DMS153 (cell line): ENCODE results near the gene CNOT6.
"Not testable (repeated sequence)": the region's sequence is repeated elsewhere in the genome, so short reads cannot be mapped to it uniquely, and the experiment has no call there.

Experiments
- DNase-seq: peaks from one replicate; lab custom pipeline; 2025; lab: John Stamatoyannopoulos, UW

The CNOT6 gene

GRCh38 chr5:180519098-180519497 lies 24.9 kb downstream of the CNOT6 start:
- no peak for DNase-seq

DNA sequence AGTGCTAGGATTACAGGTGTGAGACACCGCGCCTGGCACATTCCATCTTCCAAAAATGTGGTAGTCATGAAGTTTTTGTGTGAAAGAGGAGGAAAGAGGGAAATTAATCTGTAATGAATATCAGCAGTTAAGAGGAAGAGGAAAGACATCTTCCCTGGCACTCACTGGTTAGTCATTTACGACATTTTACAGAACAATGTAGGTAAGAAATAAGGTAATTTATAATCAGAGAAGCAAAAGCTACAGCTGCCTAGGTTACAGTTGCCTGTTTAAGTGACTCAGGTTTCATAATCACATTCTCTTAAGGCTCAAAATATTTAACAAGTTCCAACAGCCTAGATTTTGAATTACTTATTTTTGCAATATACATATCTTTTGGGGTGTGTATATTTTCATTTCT lies 26.9 kb downstream of the CNOT6 start:
- no peak for DNase-seq

- DNase-seq, result no peak
These were observed 27.4 kb downstream of the CNOT6 start for GRCh38 chr5:180521591-180521990.

- no peak for DNase-seq
These were observed 28.2 kb downstream of the CNOT6 start for GRCh38 chr5:180522330-180522729.

DNA sequence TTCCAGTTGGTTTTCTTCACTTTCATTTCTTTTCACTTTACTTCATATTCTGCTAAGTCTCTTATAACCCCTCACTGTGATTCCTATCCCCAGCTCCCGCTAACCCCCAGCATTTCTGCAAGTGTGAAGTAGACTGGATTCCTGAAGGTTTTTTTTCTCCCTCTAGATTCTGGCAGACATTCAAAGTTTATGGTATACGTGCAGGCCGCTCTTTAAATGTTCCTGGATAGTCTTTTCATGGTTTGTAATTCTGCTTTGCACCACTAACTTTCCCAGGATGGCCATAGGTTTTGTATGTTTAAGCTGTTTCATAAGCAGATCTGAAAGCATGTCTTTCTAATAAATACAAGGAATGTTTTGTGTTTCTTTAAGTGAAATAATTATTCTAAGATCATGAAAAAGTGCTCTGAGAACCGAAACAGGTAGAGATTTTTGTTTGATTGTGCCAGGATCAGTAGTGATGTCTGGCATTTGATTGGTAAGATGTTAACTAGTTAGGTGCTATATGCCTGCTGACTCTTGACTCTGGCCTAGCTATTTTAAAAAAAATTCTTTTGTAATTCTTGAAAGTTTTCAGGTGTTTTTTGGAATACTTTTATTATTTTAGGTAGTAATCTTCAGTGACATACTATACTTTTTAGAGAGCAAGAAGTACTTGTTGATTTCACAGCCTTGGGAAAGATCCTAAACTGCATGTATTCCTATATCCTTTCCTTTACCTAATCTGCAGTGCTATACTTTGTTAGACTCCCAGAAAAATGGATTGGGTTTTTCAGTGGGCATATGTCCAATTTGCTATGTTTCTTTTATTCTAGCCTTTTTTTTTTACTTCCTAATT lies 29.7 kb downstream of the CNOT6 start:
- no peak for DNase-seq

DNA sequence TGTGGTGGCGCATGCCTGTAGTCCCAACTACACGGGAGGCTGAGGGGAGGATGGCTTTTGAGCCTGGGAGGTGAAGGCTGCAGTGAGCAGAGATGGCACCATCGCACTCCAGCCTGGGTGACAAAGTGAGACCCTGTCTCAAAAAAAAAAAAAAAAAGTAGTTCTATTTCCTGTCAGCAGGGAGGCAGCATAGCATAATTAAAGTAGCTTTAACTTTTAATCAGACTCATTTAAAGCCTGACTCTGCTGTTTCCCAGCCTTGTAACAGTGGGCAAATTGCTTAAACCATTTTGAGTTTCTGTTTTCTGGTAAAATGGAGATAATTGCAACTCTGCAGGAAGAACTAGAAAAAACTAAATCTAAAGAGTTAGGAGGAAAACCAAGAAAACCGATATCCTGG lies 31.2 kb downstream of the CNOT6 start:
- no peak for DNase-seq

DNA sequence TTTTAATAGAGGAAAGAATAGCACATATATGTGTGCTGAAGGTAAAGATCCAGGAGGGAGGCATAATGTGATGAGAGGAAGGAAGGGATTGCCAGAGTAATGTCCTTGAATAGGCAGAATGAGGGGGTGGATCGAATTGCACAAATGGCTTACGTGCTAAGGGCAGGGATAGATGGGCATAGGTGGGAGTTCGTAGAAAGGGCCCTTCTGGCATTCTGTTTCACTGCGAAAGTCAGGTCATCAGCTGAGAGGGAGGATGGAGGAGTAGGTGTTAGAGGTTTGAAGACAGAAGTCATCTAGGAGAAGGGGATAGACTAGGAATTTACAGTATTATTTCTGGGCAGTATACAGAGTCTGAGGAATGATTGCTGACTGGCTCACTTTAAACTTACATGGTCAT lies 32.1 kb downstream of the CNOT6 start:
- no peak for DNase-seq

- no peak for DNase-seq
These were observed 33.5 kb downstream of the CNOT6 start for GRCh38 chr5:180527659-180528058.

- not testable (repeated sequence) for DNase-seq
These were observed 36.9 kb downstream of the CNOT6 start for GRCh38 chr5:180531036-180531585.

- DNase-seq, result no peak
These were observed 38.1 kb downstream of the CNOT6 start for GRCh38 chr5:180532268-180532667.

DNA sequence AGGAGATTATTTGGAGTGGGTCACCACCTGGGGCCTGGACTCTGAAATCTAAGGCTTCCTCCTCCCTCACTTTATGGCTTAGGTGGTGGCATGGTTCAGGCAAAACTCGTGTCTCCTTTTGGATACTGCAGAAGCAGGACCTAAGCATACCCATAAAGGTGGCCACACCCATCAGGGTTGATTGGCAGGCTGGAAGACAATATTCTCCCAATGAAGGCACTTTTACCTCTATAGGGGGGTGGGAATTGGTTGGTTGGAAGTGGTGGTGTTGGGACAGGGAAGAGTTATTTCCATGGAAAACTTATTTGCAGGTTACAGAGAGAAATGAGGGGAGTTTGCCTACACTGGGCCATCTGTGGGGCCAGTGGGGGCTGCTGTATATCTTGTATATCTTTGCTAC lies 39.7 kb downstream of the CNOT6 start:
- no peak for DNase-seq

DNA sequence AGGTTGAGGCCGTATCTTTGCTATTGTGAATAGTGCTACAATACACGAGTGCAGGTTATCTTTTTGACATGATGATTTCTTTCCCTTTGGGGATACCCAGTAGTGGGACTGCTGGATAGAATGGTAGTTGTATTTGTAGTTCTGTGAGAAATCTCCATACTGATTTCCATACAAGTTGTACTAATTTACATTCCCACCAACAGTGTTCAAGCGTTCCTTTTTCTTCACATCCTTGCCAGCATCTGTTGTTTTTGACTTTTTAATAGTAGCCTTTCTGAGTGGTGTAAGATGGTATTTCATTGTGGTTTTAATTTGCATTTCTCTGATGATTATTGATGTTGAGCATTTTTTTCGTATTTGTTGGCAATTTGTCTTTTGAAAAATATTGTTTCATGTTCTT lies 41.4 kb downstream of the CNOT6 start:
- no peak for DNase-seq

DNA sequence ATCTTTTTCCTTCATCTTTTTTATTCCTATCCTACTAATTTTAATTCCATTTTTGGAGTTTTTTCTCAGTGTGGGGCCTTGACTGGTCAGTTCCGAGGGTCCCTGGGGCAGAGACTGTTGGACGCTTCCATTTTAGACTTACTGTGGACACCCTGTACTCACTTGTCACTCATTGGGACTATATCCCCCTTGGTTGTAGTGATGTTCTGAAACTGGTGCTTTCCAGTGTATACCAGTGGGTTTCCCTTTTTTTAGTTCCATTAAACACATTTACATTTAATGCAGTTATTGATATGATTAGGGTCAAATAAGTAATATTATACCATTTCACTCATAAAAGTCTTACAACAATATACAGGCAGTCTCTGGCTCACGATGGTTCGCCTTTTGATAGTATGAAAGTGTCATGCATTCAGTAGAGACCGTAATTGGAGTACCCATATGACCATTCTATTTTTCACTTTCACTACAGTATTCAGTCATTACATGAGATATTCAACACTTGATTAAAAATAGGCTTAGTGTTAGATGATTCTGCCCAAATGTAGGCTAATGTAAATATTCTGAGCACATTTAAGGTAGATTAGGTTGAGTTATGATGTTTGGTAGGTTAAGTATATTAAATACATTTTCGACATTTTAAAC lies 46.0 kb downstream of the CNOT6 start:
- no peak for DNase-seq

GRCh38 chr5:180541710-180542109 lies 47.5 kb downstream of the CNOT6 start:
- DNase-seq, result no peak

DNA sequence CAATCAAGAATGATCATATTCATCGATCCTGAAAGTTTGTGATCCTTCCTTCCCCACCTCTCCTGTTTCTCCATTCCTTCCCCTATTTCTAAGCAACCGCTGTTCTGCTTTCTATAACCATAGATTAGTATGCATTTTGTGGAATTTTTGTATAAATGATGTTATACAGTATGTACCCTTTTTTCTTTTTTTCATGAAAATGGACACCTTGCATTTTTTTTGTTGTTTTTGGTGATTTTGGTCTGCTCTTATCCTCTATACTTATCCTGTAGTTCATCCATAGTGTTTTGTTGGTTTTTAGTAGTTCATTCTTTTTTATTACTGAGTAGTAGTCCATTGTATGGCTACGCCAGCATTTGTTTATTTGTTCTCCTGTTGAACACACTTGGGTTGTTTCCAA lies 51.1 kb downstream of the CNOT6 start:
- no peak for DNase-seq

- no peak for DNase-seq
These were observed 54.4 kb downstream of the CNOT6 start for GRCh38 chr5:180548563-180548962.

GRCh38 chr5:180553530-180553929 lies 59.4 kb downstream of the CNOT6 start:
- DNase-seq, result no peak

GRCh38 chr5:180555168-180555921 lies 61.2 kb downstream of the CNOT6 start:
- DNase-seq, result no peak

- DNase-seq, result no peak
These were observed 63.1 kb downstream of the CNOT6 start for GRCh38 chr5:180557217-180557809.

GRCh38 chr5:180558232-180558631 lies 64.1 kb downstream of the CNOT6 start:
- DNase-seq, result no peak

- no peak for DNase-seq
These were observed 69.8 kb downstream of the CNOT6 start for GRCh38 chr5:180563994-180564393.

- no peak for DNase-seq
These were observed 74.7 kb downstream of the CNOT6 start for GRCh38 chr5:180568914-180569313.
